GM18868 (cell line): Measurements from ENCODE around the gene BBC3.
"Not testable (repeated sequence)": the region's sequence is repeated elsewhere in the genome, so short reads cannot be mapped to it uniquely, and the experiment has no call there.

ENCODE experiments used
- ATAC-seq: cut with Tn5 transposase; IDR thresholded peaks from one replicate; pipeline ENCODE4 v1.9.1; 2021; ENCODE audit warnings: mild to moderate bottlenecking, moderate library complexity; ENCODE audit not compliant: unreplicated experiment

Gene BBC3

DNA sequence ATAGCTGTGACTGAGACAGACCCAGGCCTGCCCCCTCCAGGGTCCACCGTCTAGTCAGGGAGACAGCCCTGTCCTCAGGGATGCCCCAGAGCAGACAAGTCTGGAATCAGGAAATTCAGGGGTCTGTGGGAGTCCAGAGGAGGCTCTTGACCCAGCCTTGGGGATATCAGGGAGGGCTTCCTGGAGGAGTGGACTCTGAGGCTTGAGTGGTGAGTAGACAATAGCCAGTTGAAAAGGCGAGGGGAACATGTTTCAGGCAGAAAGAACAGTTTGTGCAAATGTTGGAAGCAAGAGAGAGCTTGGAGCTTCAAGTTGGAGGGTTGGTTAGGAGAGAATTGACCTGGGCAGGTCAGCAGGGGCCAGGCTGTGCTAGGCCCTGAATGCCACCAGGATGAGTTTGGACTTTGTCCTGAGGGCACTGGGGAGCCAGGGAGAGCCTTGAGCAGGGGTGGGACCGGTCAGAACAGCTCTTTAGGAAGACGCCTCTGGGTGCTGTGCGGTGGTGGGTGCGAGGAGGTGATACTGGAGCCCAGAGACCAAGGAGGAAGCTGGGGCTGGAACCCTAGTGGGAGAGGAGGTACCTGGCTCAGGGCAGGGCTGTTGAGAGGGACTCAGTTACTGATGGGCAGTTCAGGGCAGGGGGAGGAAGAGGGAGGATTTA is 28.0 kb upstream of the BBC3 start:
- no peak for ATAC-seq

DNA sequence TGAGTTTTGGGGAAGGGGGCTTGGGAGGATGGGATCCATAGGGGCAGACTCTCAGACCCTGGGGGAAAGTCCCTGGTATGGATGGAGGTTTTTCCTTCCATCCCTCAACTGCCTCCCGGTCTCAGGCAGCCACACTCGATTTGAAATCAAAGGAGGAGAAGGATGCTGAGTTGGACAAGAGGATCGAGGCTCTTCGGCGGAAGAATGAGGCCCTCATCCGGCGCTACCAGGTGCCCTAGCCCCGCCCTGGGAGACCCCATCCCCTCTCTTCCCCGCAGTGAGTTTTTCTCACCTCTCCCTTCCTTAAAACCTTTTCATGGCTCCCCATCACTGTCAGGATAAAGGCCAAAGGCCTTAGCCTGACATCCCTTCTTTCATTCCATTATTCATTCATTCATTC is 27.4 kb upstream of the BBC3 start:
- ATAC-seq = no peak

DNA sequence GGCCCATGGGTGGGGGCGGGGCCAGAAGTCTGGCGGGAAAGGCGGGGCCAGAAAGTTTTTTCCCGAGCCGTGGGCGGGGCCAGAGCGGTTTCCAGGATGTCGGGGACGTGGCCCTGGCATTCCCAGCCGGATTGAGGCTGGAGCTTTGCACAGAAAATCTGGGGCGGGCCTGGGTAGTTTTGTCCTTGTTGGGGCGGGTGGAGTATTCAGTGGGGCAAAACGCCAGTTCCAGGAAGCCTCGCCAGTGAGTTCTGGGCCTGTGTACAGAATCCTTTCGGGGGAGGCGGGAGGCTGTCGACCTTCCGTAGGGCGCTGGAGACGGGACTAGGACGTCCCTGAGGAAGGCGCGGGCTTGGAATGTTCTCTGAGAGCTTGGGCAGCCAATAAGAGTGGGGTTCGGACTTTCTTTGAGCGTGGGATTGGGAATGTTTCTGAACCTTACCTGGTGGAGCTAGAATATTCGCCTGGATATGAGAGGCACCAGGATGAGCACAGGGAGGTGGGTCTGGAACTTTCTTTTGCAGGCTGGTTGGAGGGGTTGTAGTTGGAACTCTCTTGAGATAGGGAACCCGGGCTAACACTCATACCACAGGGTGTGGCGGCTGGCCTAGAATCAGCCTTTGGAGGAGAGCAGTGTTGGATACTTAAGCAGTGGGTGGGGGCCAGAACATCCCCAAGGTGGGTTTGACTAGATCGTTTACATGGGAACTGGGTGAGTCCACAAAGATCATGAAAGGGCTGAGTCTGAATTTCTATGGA is 26.6 kb upstream of the BBC3 start:
- ATAC-seq = no peak

DNA sequence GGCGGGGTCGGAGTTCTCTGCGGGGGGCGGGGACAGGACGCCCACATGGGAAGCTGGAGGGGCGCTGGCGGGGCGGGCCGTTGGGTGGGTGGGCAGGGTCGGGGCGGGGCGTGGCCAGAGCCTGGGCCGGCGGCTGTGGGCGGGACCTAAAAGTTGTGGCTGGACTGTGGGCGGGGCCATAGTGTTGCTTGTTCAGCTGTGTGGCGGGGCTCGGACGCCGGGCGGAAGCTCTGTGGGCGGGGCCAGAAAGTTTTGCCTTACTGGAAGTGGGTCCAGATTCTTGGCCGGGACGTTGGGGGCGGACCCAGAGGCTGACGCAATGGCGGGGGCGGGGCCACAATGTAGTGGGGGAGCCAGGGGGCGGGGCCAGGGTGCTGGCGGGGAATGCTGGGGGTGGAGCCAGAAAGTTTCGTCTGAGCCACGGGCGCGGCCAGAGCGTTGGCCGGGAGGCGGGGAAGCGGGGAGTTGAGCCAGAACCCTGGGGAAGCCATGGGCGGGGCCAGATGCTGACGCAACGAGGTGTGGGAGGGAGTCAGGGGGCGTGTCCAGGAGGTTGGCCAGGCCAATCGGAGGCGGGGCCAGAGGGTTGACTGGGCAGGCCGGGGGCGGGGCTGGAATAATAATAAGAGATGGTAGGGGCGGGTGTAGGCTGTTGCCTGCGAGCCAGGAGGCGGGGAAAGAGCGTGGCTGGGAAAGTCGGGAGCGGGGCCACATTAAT is 25.9 kb upstream of the BBC3 start:
- ATAC-seq = peak; percentile 71

DNA sequence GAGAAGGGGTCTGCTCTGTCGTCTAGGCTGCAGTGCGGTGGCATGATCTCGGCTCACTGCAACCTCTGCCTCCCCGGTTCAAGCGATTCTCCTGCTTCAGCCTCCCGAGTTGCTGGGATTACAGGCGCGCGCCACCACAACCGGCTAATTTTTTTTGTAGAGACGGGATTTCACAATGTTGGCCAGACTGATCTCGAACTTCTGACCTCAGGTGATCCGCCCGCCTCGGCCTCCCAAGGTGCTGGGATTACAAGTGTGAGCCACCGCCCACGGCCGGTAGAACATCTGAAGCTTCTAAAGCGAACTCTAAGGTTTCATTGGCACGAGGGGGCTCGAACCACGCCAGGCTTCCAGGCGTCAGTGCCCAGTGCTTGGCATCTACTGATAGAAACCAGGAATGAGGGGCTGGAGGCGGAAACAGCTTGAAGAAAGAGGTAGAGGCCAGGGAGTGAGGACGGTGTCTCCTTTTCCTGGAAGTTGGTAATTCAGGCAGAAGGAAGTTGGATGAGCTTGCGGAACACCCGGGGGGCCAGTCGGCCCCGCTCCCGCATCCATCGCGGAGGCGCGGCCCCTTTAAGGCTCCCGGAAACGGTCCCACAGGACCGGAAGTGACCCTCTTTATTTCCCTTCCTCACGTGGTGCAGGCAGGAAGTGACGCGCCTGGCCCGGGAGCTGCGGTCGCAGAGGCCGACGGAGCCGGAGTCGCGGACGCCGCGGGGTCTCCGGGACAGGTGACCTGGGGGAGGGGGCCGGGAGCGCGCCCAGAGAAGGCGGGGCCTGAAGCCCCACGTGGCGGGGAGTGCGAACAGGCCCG is 25.1 kb upstream of the BBC3 start, which contains the start of gene CCDC9:
Gene CCDC9 (plus strand): TSS at position 647 of the 814 bp plus-strand sequence. CDS start 1,876 bp downstream, outside the sequence.
- ATAC-seq = peak; percentile 54

DNA sequence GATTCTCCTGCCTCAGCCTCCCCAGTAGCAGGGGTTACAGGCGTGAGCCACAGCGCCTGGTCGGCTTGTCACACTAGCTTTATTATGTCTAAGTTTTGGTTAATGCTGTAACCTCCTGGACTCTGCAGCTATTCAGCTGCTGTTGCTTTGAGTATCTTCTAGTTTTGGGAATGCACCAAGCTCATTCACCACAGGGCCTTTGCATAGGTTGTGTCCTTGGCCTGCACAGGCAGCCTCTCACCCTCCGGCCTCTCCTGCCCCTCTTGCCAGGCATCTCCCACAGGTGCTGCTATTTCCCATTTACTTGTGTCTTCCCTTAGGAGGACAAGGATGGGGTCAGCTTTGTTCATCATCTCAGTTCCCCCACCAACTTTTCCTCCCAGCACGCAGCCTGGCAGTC is 23.0 kb upstream of the BBC3 start:
- ATAC-seq = no peak

DNA sequence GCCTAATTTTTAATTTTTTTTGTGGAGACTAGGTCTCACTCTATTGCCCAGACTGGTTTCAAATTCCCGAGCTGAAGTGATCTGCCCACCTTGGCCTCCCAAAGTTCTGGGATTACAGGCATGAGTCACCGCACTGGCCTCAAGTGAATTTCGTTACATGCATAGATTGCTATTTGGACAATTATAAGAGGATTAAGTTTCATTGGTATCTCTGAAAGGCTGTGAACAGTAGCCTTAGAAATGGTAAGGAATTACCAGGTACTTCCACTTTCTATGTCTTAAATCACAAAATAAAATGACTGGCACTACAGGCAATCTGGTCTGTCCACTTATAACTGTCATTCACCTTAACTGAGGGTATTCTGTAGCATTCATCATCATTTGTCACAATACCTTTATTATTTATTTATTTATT is 22.5 kb upstream of the BBC3 start:
- ATAC-seq = no peak

DNA sequence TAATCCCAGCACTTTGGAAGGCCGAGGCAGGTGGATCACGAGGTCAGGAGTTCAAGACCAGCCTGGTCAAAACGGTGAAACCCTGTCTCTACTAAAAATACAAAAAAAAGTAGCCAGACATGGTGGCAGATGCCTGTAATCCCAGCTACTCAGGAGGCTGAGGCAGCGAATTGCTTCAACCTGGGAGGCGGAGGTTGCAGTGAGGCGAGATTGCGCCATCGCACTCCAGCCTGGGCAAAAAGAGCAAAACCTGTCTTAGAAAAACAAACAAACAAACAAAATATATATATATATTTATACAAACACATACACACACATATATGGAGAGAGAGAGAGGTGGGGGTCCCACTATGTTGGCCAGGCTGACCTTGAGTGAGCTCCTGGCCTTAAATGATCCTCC is 22.0 kb upstream of the BBC3 start:
- not testable (repeated sequence) for ATAC-seq

DNA sequence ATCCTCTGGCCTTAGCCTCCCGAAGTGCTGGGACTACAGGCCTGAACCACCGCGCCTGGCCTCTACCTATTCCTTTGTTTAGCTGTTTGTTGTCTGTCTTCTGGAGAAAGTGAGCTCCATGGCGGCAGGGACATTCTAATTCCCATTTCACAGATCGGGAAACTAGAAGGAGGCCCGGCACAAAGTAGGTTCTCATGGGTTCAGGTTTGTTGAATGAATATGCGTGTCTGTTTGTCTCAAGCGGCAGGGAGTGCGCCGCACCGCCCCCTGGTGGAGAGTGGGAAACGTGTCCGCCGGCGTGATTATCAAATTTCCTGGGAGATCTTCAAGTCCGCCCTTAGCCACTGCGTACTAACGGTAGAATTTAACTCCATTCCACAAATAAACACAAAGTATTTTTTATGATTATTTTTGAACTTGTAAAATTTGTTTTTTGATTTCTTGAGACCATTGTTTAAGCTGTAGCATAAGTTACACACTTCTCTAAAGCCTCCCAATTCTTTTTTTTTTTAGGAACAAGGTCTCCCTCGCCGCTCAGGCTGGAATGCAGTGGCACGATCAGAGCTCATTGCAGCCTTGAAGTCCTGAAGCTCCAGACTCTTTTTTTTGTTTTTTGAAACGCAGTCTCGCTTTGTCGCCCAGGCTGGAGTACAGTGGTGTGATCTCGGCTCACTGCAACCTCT is 16.4 kb upstream of the BBC3 start:
- no peak for ATAC-seq

DNA sequence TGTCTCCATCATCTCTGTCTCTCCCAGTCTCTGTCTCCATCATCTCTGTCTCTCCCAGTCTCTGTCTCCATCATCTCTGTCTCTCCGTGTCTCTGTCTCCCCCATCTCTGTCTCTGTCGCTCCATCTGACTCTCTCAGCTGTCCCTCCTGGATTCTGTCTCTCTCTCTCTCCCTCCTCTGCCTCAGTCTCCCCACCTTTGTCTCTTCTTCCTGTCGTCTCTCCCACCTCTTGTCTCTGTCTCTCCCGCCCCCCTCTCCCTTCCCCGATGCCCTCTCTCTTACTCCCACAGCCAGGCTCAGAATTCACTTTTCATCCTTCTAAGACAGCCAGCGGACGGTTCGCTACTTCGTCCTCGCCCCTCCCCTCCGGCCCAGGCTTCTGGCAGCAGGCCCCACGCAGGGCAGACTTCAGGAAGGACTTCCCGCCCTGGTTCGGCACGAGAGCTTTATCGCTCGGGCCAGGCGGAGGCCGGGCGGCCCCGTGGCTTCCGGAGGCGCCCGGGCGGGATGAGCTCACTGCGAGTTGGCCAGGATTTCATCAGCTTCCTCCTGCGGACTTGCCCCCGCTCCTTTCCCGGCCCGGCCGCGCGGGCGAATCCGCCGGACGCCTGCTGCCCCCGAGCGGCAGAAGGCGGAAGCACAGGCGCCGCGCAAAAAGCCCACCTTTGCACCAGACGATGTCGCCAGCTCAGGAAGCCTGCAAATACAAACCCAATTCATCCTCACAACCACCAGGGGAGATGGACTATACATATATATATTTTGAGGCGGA is 13.0 kb upstream of the BBC3 start:
- peak; percentile 61 for ATAC-seq

DNA sequence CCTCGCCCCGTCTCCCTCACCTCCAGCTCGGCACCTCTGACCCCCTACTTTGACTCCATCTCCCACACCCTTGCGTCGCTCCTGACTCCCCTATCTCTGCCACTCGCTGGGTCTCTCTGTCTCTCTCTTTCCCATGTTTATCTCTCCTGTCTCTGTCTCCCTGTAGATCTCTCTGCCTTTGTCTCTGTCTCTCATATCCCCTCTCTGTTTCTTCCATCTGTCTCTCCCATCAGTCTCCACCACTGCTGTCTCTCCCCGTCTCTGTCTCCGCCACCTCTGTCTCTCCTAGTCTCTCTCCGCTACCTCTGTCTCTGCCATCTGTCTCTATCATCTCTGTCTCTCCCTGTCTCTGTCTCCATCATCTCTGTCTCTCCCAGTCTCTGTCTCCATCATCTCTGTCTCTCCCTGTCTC is 12.4 kb upstream of the BBC3 start:
- ATAC-seq = no peak

DNA sequence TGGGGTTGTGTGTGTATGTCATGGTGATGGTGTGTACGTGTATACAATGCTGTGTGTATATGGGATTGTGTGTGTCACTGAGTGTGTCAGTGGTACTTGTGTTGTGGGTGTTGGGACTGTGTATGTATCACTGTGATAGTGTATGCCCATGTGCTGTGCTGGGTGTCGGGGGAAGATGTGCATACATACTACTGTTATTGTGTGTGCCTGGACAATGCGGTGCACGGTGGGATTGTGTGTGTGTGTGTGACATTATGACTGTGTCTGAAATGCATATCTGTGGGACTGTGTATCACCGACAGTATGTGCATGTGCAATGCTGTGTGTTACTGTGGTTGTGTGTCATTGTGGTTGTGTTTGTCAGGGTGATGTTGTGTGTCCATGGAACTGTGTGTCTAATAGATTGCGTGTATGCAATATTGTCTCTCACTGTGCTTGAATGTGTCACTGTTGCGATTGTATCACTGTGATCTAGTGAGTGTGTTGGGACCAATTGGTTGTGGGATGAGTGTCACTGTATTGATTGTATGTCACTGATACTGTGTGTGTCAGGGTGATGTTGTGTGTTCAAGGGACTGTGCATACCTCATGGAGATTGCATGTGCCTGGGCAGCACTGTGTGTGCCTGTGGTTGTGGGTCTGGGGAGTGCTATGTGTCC is 11.0 kb upstream of the BBC3 start:
- no peak for ATAC-seq

DNA sequence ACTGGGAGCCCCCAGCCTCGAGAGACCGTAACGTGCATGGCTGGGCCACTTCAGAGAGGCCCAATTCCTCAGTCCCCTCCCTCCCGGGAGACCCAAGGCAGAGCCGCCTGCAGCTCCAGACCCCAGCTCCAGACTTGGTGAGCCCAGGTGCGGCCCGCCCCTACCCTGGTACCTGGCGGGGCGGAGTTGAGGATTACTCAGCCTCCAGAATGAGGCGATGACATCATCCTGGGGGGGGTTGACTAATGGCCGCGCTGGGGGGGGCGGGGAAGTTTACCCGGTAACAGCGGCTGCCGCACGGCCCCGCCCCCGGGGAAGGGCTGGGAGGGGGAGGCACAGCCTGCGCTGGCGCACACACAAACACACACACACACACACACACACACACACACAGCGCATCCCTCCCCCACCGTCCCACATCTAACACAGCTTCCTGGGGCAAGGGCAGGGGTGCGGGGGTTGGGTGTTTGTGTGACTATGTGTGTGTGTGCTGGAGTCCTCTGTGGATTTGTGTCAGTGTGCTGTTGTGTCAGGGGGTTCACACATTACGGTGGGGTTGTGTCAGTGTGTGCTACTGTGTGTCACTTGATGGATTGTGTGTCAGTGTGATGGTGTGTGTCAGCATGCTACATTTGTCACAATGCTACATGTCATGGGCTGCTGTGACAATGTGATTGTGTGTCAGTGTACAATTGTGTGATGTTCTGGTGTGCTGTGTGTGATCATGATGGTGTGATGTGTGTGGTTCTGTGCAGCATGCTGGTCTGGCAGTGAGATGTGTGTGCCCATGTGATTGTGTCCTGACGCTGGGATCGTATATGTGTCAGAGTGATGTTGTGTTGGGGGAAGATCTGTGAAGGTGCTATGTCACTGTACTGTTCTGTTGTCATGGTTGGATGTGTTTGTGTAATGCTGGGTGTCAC is 10.3 kb upstream of the BBC3 start:
- no peak for ATAC-seq

DNA sequence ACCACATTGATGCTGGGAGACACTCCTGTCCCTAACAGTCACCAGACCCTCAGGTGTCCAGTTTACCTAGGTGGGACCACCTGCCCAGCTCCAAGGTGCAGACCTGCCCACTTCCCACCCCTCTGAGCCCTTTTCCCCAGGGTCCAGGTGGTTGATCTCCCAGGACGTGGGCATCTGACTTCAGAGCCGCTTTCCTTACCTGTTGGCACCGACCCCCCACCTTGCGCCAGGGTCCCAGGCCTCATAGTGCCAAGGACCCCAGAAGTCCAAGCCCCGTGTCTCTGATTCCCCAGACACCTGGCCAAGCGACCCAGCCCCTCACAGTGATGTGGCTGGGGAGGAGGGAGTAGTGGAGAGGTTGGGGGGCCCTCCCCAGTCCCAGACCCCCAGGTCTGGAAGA is 9.6 kb upstream of the BBC3 start:
- ATAC-seq = no peak

DNA sequence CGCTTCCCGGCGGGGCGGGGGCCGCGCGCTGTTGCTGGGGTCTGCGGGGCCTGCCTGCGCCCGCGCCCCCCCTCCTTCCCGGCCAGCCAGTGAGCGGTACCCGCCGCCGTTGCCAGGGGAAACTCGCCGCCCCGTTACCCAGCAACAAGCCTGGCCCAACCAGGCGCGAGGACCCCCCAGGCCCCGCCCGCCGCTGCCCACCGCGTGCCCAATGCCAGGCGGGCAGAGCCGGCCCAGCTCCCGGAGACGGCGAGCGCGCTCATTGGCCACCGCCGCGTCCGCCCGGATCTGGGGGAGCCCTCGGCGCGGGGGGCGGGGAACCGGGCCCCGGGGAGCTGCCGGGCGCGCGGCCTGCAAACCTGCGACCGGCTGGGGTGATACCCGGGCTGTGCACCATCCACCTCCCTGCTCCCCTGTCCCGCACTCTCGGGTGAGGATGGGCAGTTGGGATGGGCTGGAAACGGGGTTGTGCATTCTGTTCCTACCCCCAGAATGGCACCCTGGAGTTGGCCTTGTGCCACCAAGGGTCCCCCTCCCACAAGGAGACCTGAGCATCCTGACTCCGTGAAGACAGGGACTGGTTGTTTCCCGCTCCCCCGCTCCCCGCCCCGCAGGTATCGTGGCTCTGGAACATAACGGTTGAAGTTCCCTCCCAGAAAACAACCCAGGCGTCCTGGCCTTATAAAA is 8.8 kb upstream of the BBC3 start:
- no peak for ATAC-seq

DNA sequence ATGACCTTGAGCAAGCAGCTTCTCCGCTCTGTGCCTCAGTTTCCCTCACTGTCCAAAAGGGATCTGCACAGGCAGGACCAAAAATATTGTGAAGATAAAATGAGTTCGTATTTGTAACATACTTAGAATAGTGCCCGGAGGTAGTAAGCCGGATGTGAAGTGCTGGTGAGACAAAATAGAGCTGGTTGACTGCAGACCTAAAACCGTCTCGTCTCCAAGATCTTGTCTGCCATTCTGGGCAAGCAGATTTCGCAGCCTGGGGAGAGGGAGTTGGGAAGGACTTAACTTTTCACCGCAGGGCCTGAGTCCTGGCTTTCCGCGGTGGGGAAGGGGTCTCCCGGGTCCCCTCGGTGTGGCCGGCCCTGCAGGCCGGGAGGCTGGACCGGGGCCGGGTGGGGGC is 8.2 kb upstream of the BBC3 start:
- ATAC-seq = no peak

DNA sequence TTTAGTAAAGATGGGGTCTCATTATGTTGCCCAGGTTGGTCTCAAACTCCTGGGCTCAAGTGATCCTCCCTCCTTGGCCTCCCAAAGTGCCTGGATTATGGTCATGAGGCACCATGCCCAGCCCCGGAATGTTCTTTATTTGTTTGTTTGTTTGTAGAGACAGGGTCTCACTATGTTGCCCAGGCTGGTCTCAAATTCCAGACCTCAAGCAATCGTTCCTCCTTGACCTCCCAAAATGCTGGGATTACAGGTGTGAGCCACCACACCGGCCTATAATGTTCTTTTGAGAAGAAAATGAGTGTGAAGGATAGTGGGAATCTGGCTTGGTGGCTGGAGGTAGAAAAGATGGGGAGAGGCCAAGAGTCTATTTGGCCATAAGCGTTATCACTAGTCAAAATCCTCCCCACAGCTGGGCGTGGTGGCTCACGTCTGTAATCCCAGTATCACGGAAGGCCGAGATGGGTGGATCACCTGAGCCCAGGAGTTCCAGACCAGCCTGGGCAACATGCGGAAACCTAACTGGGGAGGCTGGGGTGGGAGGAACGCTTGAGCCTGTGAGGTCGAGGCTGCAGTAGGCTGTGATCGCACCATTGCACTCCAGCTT is 5.2 kb upstream of the BBC3 start:
- no peak for ATAC-seq
